ENCODE measurements around the gene RIT1. TPM values are rescaled to one million over a fixed set of nuclear protein-coding genes. Genes with fewer than 3 reads are reported as not detected.
A peak's percentile ranks its signal among the peaks of the same experiment; 100 is the strongest.

Gene RIT1, protein sequence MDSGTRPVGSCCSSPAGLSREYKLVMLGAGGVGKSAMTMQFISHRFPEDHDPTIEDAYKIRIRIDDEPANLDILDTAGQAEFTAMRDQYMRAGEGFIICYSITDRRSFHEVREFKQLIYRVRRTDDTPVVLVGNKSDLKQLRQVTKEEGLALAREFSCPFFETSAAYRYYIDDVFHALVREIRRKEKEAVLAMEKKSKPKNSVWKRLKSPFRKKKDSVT
- 10 to 100 TPM in 3 of 4 donors, 1 to 10 TPM in 1; 9.6 to 16.8 (median 15.2) TPM for total RNA-seq

DNA sequence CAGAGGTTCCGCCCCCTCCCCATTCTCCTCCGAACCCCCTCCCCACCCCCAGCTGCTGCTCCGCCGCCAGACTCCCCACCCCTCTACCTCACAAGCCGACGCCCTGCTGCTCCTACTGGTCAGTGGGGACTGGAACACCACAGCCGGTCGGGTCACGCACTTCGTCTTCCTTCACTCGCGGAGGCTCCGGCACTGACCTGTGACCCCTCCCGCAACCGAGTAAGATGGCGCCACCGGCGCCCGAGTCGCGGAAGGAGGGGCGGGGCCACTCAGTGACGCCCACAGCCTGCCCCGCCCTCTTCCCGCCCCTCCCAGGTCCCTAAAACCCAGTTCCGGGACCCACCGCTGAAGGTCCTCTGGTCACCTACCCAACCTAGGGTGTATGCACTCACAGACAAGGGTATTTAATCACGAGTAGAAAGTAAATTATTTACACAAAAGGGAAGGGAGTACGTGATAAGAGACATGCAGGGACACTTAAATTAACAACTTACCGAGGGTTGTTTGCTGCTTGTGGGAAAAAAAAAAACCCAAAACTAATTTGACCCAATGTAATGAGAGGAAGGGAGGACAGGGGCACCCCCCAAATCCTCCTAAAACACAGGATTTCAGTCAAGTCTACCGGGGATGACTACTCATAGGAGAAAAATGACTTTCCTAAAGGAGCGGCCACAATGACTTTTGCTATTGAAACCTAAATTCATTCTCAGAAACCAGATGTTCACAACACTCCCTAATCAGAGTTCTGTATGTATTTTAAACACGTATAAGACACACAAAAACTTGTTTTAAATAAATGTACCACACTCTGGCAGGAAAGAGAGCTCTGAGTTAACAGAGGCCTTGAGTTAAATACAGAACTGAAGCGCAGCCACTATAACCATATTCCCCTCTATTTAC, at the start of gene RIT1:
Gene RIT1 (minus strand): TSS at position 194 of the 900 bp plus-strand sequence. CDS start 588 bp downstream, outside the sequence.
- in situ Hi-C loops (cut with MboI; ENCODE audit: low sequenced_read_pairs in 4 of 4): no loop called here
- peak; percentile 72 to 84 for DNase-seq
- intact Hi-C loops (cut with DNase I; ENCODE audit: low total_unique reads): loop anchor here (1.0 to 2.0 kb wide), 3 partner anchors 23 to 167 kb away; partner anchors contain the start of genes KHDC4 and SYT11

DNA sequence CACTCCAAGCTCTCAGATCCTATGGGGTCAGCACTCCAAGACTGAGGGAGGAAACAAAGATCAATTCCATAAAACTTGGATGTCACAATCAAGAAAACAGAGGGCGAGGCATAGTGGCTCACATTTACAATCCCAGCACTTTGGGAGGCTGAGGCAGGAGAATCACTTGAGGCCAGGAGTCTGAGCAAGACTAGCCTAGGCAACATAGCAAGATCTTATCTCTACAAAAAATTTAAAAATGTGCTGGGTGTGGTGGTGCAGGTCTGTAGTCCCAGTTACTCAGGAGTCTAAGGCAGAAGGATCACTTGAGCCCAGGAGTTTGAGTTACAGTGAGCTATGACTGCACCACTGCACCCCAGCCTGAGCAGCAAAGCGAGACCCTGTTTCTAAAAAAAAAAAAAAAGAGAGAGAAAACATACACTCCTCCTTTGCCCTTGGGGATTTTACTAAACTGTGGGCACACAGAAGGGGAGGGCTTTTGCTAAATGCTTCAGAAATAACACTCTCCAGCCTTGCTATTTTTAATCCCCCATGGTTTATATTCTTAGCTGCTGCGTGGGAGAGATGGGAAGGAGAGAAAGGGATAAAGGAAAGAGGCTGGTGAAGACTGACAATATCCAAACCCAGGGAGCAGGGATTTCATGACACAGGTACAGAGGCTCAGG, 49.1 kb upstream of the RIT1 start:
- Histone ChIP-seq H3K4me1 (peaks cover 25 to 35% of the 10 kb centered on the region in 2 donors), H3K4me3 (no peak overlapping the region), H3K9me3 (no peaks in the 10 kb centered on the region), H3K27me3 (no peaks in the 10 kb centered on the region), H3K27ac (peak overlapping the region; percentile 57 to 77 (median 74)), H3K36me3 (peaks cover 0 to 88% of the 10 kb centered on the region in 2 donors)
- ATAC-seq (peak in 1 of 2 donors; percentile 20), DNase-seq (no peak)
- intact Hi-C loops (cut with DNase I; ENCODE audit: low total_unique reads) (no loop called here), in situ Hi-C loops (cut with MboI; ENCODE audit: low sequenced_read_pairs in 4 of 4) (no loop called here)
- TF ChIP-seq, protein P1, sequence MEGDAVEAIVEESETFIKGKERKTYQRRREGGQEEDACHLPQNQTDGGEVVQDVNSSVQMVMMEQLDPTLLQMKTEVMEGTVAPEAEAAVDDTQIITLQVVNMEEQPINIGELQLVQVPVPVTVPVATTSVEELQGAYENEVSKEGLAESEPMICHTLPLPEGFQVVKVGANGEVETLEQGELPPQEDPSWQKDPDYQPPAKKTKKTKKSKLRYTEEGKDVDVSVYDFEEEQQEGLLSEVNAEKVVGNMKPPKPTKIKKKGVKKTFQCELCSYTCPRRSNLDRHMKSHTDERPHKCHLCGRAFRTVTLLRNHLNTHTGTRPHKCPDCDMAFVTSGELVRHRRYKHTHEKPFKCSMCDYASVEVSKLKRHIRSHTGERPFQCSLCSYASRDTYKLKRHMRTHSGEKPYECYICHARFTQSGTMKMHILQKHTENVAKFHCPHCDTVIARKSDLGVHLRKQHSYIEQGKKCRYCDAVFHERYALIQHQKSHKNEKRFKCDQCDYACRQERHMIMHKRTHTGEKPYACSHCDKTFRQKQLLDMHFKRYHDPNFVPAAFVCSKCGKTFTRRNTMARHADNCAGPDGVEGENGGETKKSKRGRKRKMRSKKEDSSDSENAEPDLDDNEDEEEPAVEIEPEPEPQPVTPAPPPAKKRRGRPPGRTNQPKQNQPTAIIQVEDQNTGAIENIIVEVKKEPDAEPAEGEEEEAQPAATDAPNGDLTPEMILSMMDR (IDR thresholded peaks at IDR 0.05 in 4 of 5, conservative IDR thresholded peaks at IDR 0.05 in 1 of 5): no peak
- TF ChIP-seq POLR2A (IDR thresholded peaks at IDR 0.05): no peak

More for the DNA sequence above, at the start of gene RIT1:
- Histone ChIP-seq H3K9me3 (no peaks in the 10 kb centered on the region), H3K4me1 (peaks cover 8 to 16% of the 10 kb centered on the region in 2 donors), H3K36me3 (peaks cover 0 to 70% of the 10 kb centered on the region in 2 donors), H3K27me3 (no peaks in the 10 kb centered on the region), H3K27ac (peak within 1 kb of the TSS; percentile 89 to 96 (median 93)), H3K4me3 (peak within 1 kb of the TSS; percentile 73 to 99 (median 83))
- peak; percentile 93 to 95 for ATAC-seq
- TF ChIP-seq, protein P1 (IDR thresholded peaks at IDR 0.05 in 4 of 5, conservative IDR thresholded peaks at IDR 0.05 in 1 of 5): peak in 2 of 5 experiments; percentile 20 to 35
- TF ChIP-seq POLR2A (IDR thresholded peaks at IDR 0.05): peak; percentile 59 to 65

DNA sequence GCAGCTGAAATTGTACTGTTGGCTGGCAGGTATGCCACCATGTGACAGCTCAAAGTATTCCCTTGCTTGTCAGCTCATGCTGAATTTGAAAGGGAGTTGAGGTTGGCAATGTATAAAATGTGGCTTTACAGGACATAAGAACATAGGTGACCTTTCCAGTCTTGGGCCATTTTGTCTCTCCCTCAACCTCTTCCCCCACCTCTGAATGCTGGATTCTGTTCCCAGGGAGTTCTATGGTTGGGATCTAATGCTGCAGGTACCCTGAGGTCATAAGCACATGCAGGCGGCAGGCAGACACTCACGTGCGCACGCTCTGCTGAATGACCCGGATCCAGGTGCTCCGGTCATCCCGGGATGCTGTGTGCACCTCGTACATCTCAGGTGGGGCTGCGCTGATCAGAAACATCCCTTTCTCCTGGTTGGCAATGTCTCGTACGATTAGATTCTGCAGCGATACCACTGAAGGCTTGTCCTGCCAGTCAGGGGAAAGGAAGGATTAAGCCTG, 46.3 kb upstream of the RIT1 start:
- in situ Hi-C loops (cut with MboI; ENCODE audit: low sequenced_read_pairs in 4 of 4): no loop called here
- H3K27ac ChIP-seq: peak overlapping the region in 1 of 4 donors; percentile 1

DNA sequence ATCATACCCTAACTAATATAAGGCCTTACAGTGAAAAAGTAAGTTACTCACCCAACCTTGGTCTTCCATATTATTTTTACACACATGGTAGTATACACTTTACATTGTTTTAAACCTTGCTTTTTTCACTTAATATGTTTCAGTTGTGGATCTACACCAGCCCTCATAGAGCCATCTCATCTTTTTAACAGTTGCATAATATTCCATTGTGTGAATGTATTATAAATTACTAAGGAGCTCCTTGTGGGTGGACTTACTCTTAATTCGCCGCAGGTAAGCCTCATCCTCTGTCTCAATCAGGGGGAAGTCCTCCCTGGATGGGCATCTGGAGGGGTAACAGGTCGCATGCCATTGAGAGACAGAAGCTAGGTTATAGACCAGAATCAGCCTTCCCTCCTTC, 43.5 kb upstream of the RIT1 start:
- TF ChIP-seq, protein P1 (IDR thresholded peaks at IDR 0.05 in 4 of 5, conservative IDR thresholded peaks at IDR 0.05 in 1 of 5): no peak
- no peak for TF ChIP-seq POLR2A (IDR thresholded peaks at IDR 0.05)
- Histone ChIP-seq H3K4me1 (peaks cover 7 to 15% of the 10 kb centered on the region in 2 donors), H3K36me3 (peaks cover 0 to 97% of the 10 kb centered on the region in 2 donors), H3K27ac (no peak overlapping the region), H3K4me3 (no peak overlapping the region), H3K9me3 (no peaks in the 10 kb centered on the region), H3K27me3 (no peaks in the 10 kb centered on the region)
- intact Hi-C loops (cut with DNase I; ENCODE audit: low total_unique reads) (no loop called here), in situ Hi-C loops (cut with MboI; ENCODE audit: low sequenced_read_pairs in 4 of 4) (no loop called here)
- ATAC-seq: no peak
- no peak for DNase-seq

More for the DNA sequence above, 46.3 kb upstream of the RIT1 start:
- H3K27me3 ChIP-seq: no peaks in the 10 kb centered on the region
- TF ChIP-seq POLR2A (IDR thresholded peaks at IDR 0.05): no peak
- TF ChIP-seq, protein P1 (IDR thresholded peaks at IDR 0.05 in 4 of 5, conservative IDR thresholded peaks at IDR 0.05 in 1 of 5): no peak
- no peak for ATAC-seq
- no peaks in the 10 kb centered on the region for H3K9me3 ChIP-seq
- H3K4me3 ChIP-seq: no peak overlapping the region
- H3K36me3 ChIP-seq: peaks cover 0 to 94% of the 10 kb centered on the region in 2 donors
- intact Hi-C loops (cut with DNase I; ENCODE audit: low total_unique reads): no loop called here
- no peak for DNase-seq
- peaks cover 21 to 33% of the 10 kb centered on the region in 2 donors for H3K4me1 ChIP-seq
